DMS79 treated with DMSO at 0.1 percent for 48 hours (cell line): ENCODE results near the gene FKBP15.
"Not testable (repeated sequence)": the region's sequence is repeated elsewhere in the genome, so short reads cannot be mapped to it uniquely, and the experiment has no call there.

Experiments
- DNase-seq: peaks from one replicate; lab custom pipeline; 2025; lab: John Stamatoyannopoulos, UW

FKBP15 gene

GRCh38 chr9:113179839-113180238 lies 41.2 kb downstream of the FKBP15 start:
- DNase-seq, result no peak

GRCh38 chr9:113178087-113178486 lies 43.0 kb downstream of the FKBP15 start:
- DNase-seq, result no peak

DNA sequence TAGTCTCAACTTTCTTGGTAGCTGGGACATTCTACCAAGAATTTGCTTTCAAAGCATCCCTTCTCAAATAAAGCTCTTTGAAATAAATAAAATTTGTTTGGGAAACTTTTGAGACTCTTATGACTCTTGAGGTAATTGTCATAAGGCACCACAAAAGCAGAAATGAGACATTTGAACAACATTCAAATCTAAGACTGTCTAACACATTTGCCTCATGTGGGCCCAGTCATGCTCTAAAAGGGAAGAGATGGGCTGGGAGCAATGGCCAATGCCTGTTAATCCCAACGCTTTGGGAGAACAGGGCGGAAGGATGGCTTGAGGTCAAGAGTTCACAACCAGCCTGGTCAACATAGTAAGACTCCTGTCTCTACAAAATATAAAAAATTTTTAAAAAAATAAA lies 43.8 kb downstream of the FKBP15 start:
- DNase-seq, result no peak

DNA sequence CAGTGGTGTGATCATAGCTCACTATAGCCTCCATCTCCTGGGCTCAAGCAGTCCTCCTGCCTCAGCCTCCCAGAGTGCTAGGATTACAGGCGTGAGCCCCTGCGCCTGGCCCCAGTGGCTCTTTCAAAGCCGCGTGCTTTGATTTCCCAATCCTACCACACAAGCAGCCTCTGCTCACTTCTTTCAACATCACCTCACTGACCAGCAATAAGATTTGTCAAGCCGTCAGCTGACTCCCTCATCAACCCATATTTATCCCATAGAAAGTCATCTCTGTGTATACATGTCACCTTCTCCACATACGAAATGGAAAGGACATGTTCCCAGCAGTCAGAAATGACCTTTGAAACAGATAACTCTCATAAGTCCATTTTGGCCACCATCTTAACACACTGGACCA lies 44.3 kb downstream of the FKBP15 start:
- DNase-seq, result no peak

- no peak for DNase-seq
Measured at GRCh38 chr9:113173341-113173740, 47.7 kb downstream of the FKBP15 start.

- no peak for DNase-seq
Measured at GRCh38 chr9:113168809-113169208, 52.3 kb downstream of the FKBP15 start.

DNA sequence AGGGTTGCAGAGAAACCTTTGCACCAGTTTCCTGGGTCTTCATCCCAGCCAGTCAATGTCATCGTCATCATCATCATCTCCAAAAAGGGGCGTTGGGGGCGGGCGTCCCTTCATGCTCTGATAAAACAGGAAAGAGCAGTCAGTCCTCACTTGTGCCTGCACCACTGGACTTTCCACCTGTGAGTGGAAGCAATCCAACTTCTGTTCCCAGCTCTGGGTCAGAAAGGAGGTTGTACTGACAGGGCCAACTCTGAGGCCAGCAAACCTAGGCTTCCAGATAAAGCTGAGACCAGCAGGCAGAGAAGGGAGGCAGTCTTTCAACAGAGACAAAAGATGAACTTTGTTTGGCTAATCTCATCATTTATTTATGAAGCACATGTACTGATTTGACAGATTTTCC lies 55.0 kb downstream of the FKBP15 start:
- DNase-seq, result no peak

DNA sequence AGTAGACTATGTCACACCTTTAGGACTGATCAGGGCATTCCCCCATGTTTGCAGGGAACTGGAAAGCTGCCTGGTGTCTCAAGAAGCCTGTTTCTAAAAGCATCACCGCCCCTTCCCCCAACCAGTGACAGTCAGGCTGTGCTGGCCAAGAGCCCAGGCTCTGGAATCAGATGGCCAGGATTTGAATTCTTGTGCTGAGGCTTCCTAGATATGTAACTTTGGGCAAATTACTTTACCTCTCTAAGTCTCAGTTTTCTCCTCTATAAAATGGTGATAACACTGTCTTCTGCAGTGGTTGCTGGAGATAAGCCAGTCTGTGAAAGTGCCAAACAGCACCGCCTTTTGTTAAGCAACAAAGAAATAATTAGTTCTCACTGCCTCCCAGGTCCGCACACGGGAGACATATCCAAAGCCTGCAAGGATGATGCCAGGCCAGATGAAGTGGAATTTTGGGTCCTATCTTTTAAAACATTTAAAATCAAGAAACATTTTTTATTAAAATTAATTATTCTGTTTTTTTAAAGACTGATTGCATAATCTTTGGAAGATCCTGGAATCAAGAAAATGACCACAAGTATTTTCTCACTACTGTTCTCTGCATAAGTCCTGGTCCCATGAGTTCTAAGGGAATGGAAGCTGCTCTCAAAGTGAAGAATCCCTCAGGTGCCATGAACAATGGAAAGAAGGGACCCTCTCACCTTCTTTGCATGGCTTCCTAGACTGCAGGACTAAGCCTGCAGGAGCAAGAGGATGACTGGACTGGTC lies 56.4 kb downstream of the FKBP15 start:
- DNase-seq, result no peak

DNA sequence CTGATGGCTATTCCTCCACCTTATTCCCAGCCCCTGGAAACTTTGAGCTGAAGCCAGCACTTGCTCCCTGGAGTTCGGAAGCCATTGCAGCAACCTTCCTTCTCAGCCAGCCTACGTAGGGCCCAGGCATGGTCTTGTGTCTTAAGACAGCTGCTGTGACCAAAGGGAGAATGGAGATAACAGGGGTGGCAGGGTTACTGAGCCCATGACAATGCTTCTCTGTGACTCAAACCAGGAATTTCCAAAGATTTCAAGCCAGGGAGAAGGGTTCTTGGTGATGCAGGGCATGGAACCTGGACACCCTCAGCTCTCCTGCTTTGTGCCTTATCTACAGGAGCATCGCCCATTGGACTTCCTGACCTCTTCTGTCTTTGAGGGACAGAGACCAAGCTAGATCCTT lies 58.1 kb downstream of the FKBP15 start:
- no peak for DNase-seq

GRCh38 chr9:113160571-113160970 lies 60.5 kb downstream of the FKBP15 start:
- peak; percentile 63 for DNase-seq

DNA sequence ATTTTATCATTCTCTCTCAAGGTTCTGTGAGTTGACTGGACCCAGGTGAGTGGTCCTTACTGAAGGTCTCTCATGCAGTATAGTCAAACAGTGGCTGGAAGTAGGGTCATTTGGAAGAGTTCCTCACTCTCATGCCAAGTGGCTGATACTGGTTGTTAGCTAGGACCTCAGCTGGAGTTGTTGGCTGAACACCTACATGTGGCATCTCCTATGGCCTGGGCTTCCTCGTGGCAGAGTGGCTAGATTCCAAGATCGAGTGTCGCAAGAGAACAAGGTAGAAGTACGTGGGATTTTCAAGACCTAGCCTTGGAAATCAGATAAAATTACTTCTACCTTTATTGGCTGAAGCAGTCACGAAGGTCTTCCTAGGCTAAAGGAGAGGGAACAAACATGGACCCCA lies 62.6 kb downstream of the FKBP15 start:
- DNase-seq, result no peak

GRCh38 chr9:113156880-113157279 lies 64.2 kb downstream of the FKBP15 start:
- DNase-seq, result no peak

DNA sequence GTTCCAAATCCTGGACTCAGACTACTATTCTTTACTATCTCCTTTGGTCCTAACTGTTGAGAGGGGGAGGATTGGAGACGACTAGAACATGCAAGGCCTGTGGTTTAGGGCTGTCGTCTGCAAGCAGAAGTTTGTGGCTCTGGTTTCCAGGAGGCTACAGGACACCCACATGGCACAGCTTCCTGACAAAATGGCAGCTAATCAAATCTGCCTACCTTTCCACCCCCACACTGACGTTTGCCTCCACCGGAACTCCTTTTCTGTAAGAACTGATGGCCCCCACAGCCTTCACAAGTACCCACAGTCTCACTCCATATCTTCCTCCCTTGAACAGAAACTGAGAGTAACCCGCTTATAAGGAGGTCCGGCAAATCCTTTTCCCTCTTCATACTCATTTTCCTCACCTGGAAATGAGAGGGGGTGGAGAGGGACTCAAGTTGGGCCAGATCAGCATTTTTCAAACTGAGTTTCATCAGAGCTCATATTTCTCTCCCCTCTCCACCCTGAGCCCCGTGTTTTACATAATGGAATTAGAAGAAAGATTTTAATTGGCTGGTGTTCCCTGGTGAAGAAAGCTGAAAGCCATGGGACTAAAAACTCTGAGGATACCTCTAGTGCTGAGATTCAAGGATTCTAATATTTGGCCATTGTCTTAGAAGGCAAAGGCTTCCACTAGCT lies 65.0 kb downstream of the FKBP15 start:
- DNase-seq, result no peak

DNA sequence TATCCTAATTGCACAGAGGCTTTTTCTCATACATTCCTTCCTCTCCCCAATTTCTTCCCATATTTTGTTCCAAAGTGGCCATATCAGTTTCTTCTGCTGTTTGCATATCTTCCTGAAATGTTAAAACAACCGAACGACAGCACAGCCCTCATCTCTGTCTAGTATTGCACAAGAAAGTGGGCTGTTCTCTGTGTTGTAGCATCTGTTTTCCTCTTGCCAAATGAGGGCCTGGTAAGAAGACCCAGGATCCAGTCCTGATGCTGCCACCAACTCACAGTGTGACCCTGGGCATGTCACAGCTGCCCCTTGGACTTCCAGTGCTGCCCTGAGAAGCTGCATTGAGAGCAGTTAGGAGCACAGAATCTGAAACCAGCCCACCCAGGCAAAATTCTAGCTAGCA lies 66.1 kb downstream of the FKBP15 start:
- no peak for DNase-seq

DNA sequence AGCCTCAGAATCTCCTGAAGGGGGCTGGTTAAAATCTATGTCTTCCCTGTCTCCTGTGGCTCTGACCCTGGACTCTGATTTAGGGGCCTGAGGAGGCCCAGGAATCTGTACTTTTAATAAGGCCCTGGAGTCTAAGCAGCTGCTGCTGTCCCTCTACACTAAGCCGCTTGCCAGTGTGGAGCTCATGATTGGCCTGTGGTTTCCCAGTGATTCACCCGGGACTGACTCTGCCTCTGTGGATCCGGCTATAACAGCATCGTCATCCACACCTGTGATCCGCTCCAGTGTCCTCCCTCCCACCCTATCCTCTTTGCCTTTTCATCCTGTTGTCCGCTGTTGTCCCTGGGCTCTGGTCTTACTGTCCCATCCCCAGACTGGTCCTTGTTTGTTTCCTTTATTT lies 66.6 kb downstream of the FKBP15 start:
- no peak for DNase-seq

- DNase-seq, result no peak
Measured at GRCh38 chr9:113153599-113153998, 67.5 kb downstream of the FKBP15 start.

DNA sequence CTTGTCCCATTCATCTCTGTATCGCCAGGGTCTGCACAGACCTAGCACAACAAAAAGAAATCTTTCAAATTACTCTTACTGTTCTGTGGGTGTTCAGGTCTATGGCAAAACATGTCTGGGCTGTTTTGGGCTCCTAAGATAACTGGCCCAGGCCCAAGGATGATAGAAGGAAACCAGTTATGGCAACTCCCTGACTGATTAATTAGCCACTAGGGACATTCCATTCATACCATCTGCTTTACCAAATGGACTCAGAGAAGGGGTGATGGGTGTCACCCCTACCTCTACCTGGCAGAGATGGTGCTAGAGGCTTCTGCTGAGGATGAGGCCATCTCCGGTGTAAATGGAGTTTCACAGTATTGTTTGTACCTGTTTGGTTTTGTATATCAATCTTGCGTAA lies 68.4 kb downstream of the FKBP15 start:
- no peak for DNase-seq

- DNase-seq, result no peak
Measured at GRCh38 chr9:113151696-113152630, 69.1 kb downstream of the FKBP15 start.

DNA sequence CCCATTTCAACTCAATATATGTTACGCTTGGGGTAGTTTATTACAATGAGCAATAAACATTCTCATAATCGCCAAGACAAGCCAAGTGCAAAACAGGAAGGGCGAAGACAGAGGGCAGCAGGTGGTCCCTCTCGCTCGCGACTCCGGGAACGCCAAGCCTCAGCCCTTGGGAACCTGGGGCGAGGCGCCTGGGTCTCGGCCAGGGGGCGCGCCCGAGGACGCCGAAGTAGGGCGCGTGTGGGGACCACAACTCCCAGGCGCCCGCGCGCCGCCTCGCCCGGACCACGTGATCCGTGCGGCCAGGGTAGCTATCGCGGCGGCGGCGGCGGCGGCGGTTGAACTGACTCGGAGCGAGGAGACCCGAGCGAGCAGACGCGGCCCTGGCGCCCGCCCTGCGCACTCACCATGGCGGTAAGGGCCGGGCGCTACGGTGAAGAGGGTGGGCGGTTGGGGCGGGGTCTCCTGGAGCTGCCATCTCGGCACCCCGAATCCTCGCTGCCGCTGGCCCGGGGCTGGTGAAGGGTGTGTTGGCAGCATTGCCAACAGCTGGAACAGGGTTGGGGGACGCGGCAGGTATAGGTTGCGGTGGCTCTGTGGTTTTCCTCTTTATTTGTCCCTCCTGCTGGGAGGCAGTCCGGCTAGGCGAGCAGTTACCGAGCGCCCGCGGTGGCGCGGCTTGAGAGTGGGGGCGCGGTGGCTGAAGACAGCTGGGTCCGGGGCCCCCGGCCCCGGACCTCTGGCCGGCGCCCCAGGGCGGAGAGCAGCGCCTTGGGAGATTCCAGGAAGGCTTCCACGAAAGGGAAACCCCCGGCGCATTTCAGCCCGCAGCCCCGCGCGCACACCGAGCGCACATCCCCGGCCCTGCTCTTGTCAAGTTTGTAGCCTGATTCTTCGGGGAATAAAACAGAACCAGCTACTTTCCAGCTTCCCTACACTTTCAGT lies 70.1 kb downstream of the FKBP15 start, which contains the start of gene SLC31A2:
TSS of gene SLC31A2 (plus strand) at position 338 of the 942 bp plus-strand sequence. CDS start at position 406, 68 bp downstream.
- DNase-seq, result peak; percentile 80

DNA sequence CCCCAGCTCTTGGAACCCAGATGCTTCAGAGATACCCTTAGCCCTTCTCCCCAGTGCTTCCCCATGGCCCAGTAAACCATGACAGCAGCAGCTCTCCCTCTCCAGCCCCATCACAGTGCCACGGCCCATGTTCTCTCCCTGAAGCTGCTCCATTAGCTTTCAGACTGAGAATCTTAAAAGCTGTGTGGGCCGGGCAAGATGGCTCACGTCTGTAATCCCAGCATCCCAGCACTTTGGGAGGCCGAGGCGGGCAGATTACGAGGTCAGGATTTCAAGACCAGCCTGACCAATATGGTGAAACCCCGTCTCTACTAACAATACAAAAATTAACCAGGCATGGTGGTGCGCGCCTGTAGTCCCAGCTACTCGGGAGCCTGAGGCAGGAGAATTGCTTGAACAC lies 71.5 kb downstream of the FKBP15 start:
- DNase-seq, result not testable (repeated sequence)

- no peak for DNase-seq
Measured at GRCh38 chr9:113148781-113149510, 72.1 kb downstream of the FKBP15 start.
